Jurkat, Clone E6-1 (cell line): ENCODE measurements around the gene GLT1D1.

Source experiments
- DNase-seq: peaks from one replicate; pipeline ENCODE4 v3.0.0-alpha.2; 2011; ENCODE audit warnings: low read depth, low spot score
- H3K4me3 ChIP-seq: 2 replicates; pipeline ENCODE4 v1.5.1; 2011; ENCODE audit warnings: mild to moderate bottlenecking, low read length, control low read depth, moderate library complexity

GLT1D1 gene

DNA sequence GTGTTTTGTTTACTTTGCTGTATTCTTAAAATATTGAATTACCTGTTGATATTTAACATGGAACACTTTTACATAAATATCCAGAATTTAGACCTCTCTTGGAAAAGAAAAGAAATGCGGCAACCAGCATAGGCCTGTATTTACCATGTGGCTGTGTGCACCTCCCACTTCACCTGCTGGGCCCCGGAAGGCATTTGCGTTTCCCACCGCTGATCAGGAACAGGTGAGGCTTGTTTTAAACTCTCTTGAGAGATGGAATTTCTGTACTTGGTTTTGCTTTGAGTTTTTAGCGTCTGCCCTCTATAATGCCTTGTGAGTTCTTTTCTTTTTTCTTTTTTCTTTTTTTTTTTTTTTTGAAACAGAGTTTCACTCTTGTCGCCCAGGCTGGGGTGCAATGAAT, 124.2 kb downstream of the GLT1D1 start:
- DNase-seq = no peak

DNA sequence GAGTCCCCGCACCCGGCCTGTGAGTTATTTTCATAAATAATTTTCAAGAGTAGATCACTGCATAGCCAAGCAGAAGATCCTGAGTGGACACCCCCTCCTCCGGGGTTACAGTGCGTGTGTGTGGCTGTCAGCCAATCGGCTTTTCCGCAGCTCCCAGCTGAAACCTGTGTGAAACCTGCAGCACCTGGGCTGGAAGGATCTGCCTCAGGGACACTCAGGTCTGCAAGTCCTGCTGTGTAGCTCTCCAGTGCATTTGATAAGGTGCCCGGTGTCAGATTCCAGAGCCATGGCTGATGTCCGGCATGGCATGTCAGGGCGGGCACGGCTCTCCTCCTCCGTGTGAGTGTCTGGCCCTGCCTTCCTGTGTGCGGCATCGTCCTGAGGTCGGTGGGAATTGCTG, 124.8 kb downstream of the GLT1D1 start:
- H3K4me3 ChIP-seq = no peak overlapping the region
- no peak for DNase-seq

More for the DNA sequence above, 124.2 kb downstream of the GLT1D1 start:
- no peak overlapping the region for H3K4me3 ChIP-seq

DNA sequence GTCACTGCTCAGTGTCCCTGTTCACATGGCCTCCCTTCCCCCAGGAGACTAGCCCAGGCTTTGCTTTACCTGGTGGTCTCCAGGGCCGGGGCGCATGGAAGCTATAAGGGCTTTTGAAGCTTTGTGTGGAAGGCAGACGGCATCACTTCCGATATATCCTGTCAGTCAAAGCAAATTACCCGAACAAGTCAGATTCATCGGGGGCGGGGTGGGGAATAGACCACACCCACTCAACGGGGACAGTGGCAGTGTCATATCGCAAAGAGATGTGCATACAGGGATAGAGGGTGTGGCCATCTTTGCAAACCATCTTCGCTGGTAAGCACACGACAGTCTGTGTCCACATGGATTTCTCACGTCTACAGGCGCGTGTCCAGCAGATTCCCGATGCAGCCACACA, 127.3 kb downstream of the GLT1D1 start:
- H3K4me3 ChIP-seq = no peak overlapping the region
- DNase-seq = no peak

- H3K4me3 ChIP-seq = no peak overlapping the region
- no peak for DNase-seq
Measured at GRCh38 chr12:128981971-128982533, 128.8 kb downstream of the GLT1D1 start.

- H3K4me3 ChIP-seq = no peak overlapping the region
- DNase-seq = no peak
Measured at GRCh38 chr12:128982933-128983332, 129.7 kb downstream of the GLT1D1 start.

DNA sequence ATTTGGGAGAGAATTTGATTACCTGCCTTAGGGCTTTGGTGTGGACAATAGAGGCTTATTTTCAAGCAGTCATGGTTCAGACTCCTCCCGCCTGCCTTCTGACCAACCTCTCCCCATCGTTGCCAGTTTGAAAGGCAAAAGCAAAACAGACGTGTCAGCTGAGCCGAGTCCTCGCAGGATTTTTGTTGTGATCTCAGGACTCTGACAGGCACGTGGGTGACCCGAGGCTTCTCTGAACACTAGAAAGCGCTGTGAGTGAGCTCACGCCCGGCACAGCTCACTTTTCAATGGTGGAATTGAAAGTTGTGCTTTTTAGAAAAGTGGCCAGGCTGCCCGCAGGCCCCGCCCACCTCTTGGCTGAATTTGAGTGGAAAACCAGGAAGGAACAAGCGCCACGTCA, 130.1 kb downstream of the GLT1D1 start:
- DNase-seq = no peak
- H3K4me3 ChIP-seq = no peak overlapping the region

DNA sequence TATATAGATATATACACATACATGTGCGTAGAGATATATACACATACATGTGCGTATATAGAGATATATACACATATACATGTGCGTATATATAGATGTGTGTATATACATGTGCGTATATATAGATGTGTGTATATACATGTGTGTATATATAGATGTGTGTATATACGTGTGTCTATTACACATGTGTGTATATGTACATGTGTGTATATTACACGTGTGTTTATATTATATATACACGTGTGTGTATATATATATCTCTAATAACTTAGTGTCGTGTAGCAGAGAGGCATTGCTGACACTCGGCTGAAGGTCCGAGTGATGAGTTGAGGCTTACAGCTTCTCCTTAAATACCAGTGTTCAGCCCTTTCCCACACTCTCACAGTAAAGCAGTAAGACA, 133.7 kb downstream of the GLT1D1 start:
- H3K4me3 ChIP-seq = no peak overlapping the region
- DNase-seq = no peak

- DNase-seq = no peak
- no peak overlapping the region for H3K4me3 ChIP-seq
Measured at GRCh38 chr12:128989287-128989686, 136.0 kb downstream of the GLT1D1 start.

GRCh38 chr12:128991716-128992115, 138.4 kb downstream of the GLT1D1 start:
- no peak overlapping the region for H3K4me3 ChIP-seq
- DNase-seq = no peak

DNA sequence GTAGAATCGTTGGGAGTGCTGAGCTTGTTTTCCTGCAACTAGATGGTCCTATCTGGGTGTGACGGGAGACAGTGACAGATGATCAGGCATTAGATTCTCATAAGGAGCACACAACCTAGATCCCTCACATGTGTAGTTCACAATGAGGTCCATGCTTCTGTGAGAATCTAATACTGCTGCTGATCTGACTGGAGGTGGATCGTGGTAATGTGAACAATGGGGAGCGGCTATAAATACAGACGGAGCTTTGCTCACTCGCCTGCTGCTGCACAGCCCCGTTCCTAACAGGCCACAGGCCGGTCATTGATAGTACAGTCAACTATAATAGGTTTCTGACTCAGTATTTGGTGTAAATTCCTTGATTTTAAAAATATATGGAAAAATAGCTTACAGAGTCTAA, 138.8 kb downstream of the GLT1D1 start:
- H3K4me3 ChIP-seq = no peak overlapping the region
- no peak for DNase-seq

DNA sequence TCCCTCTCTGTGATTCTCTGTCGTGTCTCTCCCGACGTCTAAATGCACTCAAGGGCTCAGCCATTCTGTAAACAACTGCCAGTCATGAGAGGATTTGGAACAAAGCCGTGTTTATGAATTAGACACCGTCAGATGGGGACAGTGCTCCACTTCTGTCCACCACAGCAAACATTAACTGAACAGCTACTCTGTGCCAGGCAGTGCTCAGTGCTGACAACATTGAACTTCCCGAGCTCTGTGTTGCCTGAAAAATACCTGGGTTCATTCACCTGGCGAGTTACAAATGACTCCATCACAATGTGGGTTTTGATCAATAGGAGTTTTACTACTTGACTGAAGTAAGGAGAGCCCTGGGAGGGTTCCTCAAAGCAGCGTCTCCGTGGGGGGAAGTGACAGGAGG, 139.3 kb downstream of the GLT1D1 start:
- no peak overlapping the region for H3K4me3 ChIP-seq
- DNase-seq = no peak

DNA sequence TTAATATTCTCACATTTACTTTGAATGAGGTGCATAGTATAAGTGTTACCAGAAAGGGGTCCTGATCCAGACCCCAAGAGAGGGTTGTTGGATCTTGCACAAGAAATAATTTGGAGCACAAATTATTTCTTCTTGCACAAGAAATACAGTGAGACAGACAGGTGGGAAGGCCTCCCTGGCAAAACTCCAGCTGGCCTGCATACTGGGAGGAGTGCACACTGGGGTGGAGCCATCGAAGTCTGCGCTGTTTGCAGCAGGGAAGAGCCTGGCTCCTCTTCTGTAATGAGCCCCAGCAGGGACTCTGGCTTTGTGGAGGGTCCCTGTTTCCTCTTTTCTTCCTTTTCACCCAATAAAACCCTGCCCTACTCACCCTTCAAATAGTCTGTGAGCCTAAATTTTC, 141.6 kb downstream of the GLT1D1 start:
- DNase-seq = no peak

GRCh38 chr12:128995619-128996018, 142.3 kb downstream of the GLT1D1 start:
- no peak overlapping the region for H3K4me3 ChIP-seq
- DNase-seq = no peak

More for the DNA sequence above, 141.6 kb downstream of the GLT1D1 start:
- H3K4me3 ChIP-seq = no peak overlapping the region

DNA sequence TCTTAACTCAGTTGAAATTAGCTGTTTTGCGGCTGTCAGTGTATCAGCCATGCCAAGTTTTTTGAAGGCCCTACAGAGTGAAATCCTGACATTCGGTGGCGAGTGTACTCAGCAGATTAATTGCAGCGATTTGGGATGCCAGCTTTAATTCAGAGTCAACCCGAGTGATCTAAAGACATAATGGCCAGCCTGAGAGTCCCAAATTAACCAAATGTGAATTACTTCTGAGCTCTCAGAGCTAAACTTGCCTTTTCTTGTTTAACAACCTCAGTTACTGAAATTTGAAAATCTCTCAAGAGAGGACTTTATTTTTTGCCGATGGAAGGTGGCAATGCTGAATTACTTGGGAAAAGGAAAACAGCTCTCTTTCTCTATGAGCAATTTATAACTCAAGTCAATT, 148.5 kb downstream of the GLT1D1 start:
- DNase-seq = no peak
- H3K4me3 ChIP-seq = no peak overlapping the region

DNA sequence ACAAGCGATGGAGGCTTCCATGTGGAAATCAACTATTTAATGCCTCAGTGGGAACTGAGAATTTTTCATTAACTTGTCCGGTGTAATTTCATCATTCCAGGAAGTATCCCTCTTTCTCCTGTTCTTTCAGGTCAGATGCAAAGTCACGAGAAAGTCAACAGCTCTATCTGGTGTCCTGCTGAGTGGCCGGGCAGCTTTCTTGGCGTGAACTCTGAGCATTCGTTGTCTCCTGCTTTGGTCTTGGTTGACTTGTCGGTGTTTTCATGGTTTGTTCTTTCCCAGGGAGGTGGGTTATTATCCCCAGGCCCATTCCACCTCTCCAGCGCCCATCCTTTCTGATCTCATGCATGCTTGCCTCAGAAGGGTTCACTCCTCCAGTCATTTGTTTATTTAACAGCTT, 149.1 kb downstream of the GLT1D1 start:
- H3K4me3 ChIP-seq = no peak overlapping the region
- no peak for DNase-seq

DNA sequence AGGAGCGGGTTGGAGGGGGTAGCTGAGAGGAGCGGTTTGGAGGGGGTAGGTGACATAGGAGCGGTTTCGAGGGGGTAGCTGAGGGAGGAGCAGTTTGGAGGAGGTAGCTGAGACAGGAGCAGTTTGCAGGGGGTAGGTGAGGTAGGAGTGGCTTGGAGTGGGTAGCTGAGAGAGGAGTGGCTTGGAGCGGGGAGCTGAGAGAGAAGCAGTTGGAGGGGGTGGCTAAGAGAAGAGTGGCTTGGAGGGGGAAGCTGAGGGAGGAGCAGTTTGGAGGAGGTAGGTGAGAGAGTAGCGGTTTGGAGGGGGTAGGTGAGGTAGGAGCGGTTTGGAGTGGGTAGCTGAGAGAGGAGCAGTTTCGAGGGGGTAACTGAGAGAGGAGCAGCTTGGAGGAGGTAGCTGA, 152.1 kb downstream of the GLT1D1 start:
- DNase-seq = no peak
- no peak overlapping the region for H3K4me3 ChIP-seq

DNA sequence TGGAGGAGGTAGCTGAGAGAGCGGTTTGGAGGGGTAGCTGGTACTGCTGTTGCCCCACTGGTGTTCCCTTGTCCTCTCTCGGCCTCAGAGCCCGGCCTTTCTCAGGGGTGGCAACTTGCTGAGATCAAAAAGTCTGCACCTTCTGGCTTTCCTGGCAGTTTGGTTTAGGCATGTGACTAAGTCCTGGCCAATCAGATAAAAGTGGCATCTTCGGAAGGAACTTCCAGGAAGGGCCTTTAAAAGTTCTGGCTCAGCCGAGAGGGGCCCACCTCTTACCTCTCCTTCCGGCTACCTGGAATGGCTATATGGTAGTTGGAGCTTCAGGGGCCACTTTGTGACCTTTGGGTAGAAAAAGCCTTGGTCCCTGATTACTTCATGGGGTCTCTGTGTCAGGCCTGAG, 152.6 kb downstream of the GLT1D1 start:
- DNase-seq = no peak
- no peak overlapping the region for H3K4me3 ChIP-seq

- DNase-seq = no peak
- H3K4me3 ChIP-seq = no peak overlapping the region
Measured at GRCh38 chr12:129009833-129010622, 156.8 kb downstream of the GLT1D1 start.

- no peak overlapping the region for H3K4me3 ChIP-seq
- DNase-seq = no peak
Measured at GRCh38 chr12:129016159-129016558, 162.9 kb downstream of the GLT1D1 start.

DNA sequence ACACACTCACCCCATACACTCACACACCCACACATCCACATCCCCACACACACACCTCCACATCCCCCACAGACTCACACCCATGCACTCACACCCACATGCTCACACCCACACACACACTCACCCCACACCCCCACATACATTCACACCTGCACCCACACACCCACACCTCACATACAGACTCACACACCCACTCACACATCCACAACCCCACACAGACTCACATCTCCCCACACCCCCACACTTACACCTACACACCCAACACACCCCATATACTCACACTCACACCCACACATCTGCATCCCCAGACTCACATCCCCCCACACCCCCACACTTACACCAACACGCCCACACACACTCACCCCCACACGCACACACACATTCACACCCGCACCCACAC, 171.8 kb downstream of the GLT1D1 start:
- no peak overlapping the region for H3K4me3 ChIP-seq
- DNase-seq = no peak

DNA sequence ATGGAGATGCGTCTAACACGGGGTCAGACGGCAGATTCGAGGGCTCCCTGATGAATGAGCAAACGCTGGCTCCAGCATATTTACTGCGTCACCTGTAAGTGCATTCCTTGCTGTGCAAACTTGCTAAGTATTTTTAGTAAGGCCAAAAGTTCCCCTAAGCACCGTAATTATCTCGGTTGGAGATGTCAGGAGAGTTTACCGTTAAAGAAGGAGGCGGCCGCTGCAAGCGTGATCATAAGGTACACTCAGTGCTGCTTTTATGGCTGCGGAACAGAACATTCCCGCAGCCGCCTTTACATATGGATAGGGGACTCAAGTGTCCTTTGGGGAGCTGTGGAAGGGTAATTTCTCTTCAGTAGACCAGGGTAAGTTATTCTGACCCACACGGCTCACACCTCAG, 175.6 kb downstream of the GLT1D1 start:
- DNase-seq = no peak
- no peak overlapping the region for H3K4me3 ChIP-seq
